HUES6 (cell line): Measurements from ENCODE around the gene CLEC6A.
A peak's percentile ranks its signal among the peaks of the same experiment; 100 is the strongest.
"Not testable (repeated sequence)": the region's sequence is repeated elsewhere in the genome, so short reads cannot be mapped to it uniquely, and the experiment has no call there.

ENCODE experiments used
- H3K27ac ChIP-seq: 2 replicates; pipeline ENCODE4 v1.7.0; 2013; ENCODE audit warnings: low read depth, mild to moderate bottlenecking, low read length, inconsistent platforms
- H3K27me3 ChIP-seq: 2 replicates; pipeline ENCODE4 v1.6.1; 2013; ENCODE audit warnings: low read length; ENCODE audit not compliant: control insufficient read depth, insufficient read depth
- H3K36me3 ChIP-seq: 2 replicates; pipeline ENCODE4 v1.6.1; 2013; ENCODE audit warnings: low read length; ENCODE audit not compliant: control insufficient read depth, insufficient read depth
- H3K4me1 ChIP-seq: 2 replicates; pipeline ENCODE4 v1.6.1; 2013; ENCODE audit warnings: low read length; ENCODE audit not compliant: control insufficient read depth, insufficient read depth
- H3K4me3 ChIP-seq: 2 replicates; pipeline ENCODE4 v1.5.1; 2013; ENCODE audit warnings: low read depth, low read length
- H3K9ac ChIP-seq: one replicate; pipeline ENCODE4 v1.6.1; 2013; ENCODE audit warnings: mild to moderate bottlenecking, low read length
- H3K9me3 ChIP-seq: 2 replicates; pipeline ENCODE4 v1.6.1; 2013; ENCODE audit warnings: low read depth, low read length; ENCODE audit not compliant: control insufficient read depth, insufficient read depth

Gene CLEC6A

GRCh38 chr12:8495671-8496070 is 39.9 kb downstream of the CLEC6A start:
- H3K27ac ChIP-seq, H3K36me3 ChIP-seq, H3K27me3 ChIP-seq, H3K9me3 ChIP-seq: not testable (repeated sequence)
- Histone ChIP-seq H3K4me3 (peak overlapping the region; percentile 32; the same call in 1 of the 2 replicates), H3K9ac (peak overlapping the region; percentile 43), H3K4me1 (peaks cover 16% of the 10 kb centered on the region)

DNA sequence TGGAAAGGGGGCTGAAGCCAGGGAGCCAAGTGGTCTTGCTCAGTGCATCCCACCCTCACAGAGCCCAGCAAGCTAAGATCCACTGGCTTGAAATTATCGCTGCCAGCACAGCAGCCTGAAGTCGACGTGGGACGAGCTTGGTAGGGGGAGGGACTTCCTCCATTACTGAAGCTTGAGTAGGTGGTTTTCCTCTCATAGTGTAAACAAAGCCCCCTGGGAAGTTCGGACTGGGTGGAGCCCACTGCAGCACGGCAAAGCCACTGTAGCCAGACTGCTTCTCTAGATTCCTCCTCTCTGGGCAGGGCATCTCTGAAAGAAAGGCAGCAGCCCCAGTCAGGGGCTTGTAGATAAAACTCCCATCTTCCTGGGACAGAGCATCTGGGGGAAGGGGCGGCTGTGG is 40.3 kb downstream of the CLEC6A start:
- H3K27me3 ChIP-seq, H3K9me3 ChIP-seq, H3K27ac ChIP-seq, H3K36me3 ChIP-seq: not testable (repeated sequence)
- H3K9ac ChIP-seq = peak overlapping the region; percentile 43
- peak overlapping the region; percentile 32; the same call in 1 of the 2 replicates for H3K4me3 ChIP-seq
- peaks cover 16% of the 10 kb centered on the region for H3K4me1 ChIP-seq

- no peak overlapping the region for H3K4me3 ChIP-seq
- H3K4me1 ChIP-seq = peaks cover 16% of the 10 kb centered on the region
- no peak overlapping the region for H3K9ac ChIP-seq
These were observed 43.9 kb downstream of the CLEC6A start for GRCh38 chr12:8499616-8500015.

DNA sequence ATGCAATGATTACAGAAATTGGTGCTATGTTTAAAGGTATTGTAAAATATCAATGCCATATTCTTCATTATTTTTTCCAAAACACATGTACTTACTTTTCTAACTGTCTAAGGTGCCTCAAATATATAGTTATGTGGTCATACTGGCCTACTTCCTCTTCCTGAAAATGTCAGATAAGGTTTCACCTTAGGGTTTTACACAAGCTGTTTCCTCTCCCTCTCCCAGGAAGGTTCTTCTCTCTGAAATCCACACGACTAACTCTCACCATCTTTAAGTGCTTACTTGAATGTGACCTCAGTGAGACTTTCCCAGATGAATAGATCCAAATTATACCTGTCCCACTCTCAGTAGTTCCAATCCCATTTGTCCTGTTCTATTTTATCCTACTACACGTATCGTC is 46.0 kb downstream of the CLEC6A start:
- Histone ChIP-seq H3K27me3 (no peaks in the 10 kb centered on the region), H3K9me3 (no peaks in the 10 kb centered on the region), H3K4me1 (peaks cover 4% of the 10 kb centered on the region), H3K27ac (no peak overlapping the region), H3K9ac (no peak overlapping the region), H3K4me3 (no peak overlapping the region), H3K36me3 (no peaks in the 10 kb centered on the region)

More at GRCh38 chr12:8499616-8500015, 43.9 kb downstream of the CLEC6A start:
- no peaks in the 10 kb centered on the region for H3K27me3 ChIP-seq
- H3K36me3 ChIP-seq = no peaks in the 10 kb centered on the region
- no peak overlapping the region for H3K27ac ChIP-seq
- H3K9me3 ChIP-seq = no peaks in the 10 kb centered on the region; the same call in 1 of the 2 replicates

DNA sequence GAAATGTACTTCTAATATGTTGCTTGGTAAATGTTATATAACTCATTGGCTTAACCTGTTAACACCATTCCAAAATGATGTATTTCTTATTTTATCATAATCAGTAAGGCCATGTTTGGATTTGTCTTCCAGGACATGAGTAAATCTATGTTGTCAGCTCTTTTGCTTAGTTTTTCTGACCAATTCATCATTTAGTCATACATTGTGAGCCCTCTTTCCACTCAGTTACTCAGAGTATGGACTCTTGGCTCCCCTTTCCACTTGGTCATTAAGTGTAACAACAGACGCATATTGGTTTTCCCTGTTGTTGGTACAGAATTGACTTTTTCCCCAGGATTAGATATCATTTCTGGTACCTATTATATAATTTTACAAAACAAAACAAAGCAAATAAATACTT is 48.6 kb downstream of the CLEC6A start:
- Histone ChIP-seq H3K27ac (no peak overlapping the region), H3K4me1 (peaks cover 20% of the 10 kb centered on the region), H3K9ac (no peak overlapping the region), H3K27me3 (no peaks in the 10 kb centered on the region), H3K36me3 (no peaks in the 10 kb centered on the region), H3K4me3 (no peak overlapping the region), H3K9me3 (no peaks in the 10 kb centered on the region)

GRCh38 chr12:8507596-8507995 is 51.8 kb downstream of the CLEC6A start:
- H3K36me3 ChIP-seq = no peaks in the 10 kb centered on the region
- no peaks in the 10 kb centered on the region for H3K27me3 ChIP-seq
- H3K4me3 ChIP-seq = no peak overlapping the region
- no peak overlapping the region for H3K27ac ChIP-seq
- no peak overlapping the region for H3K9ac ChIP-seq
- H3K9me3 ChIP-seq = no peaks in the 10 kb centered on the region
- H3K4me1 ChIP-seq = peaks cover 21% of the 10 kb centered on the region

GRCh38 chr12:8508223-8508622 is 52.5 kb downstream of the CLEC6A start:
- H3K9me3 ChIP-seq = no peaks in the 10 kb centered on the region
- H3K4me3 ChIP-seq = no peak overlapping the region
- H3K9ac ChIP-seq = peak overlapping the region; percentile 8
- H3K36me3 ChIP-seq = no peaks in the 10 kb centered on the region
- no peaks in the 10 kb centered on the region for H3K27me3 ChIP-seq
- peaks cover 21% of the 10 kb centered on the region for H3K4me1 ChIP-seq
- H3K27ac ChIP-seq = no peak overlapping the region

- Histone ChIP-seq H3K9ac (no peak overlapping the region), H3K36me3 (no peaks in the 10 kb centered on the region), H3K27me3 (no peaks in the 10 kb centered on the region), H3K9me3 (no peaks in the 10 kb centered on the region), H3K27ac (no peak overlapping the region), H3K4me3 (no peak overlapping the region), H3K4me1 (peaks cover 21% of the 10 kb centered on the region)
These were observed 53.4 kb downstream of the CLEC6A start for GRCh38 chr12:8508910-8509841.

DNA sequence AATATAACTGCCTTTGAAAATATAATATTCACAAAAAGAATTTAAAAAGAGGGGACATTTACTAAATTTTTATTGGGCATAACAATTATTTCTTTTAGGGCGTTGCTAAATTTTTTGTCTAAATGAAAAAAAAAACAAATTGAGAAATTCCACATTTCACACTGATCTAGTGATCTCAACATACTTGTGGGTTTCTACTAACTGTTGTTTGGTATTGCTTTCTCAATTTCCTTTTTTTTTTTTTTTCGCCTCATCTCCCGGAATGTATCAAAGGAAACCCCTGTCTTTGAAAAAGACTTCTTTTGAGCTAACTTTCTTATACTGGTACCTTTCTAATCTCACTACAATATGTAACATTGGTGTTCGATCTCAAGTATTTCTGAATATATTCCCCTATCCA is 57.5 kb downstream of the CLEC6A start, which contains the start of gene CLEC4D:
Gene CLEC4D, plus strand, starts transcription at position 248 of the 400 bp plus-strand sequence. CDS start 230 bp downstream, outside the sequence.
- no peak within 1 kb of the TSS for H3K27ac ChIP-seq
- no peaks in the 10 kb centered on the region for H3K36me3 ChIP-seq
- no peaks in the 10 kb centered on the region for H3K9me3 ChIP-seq
- H3K4me1 ChIP-seq = peaks cover 15% of the 10 kb centered on the region
- no peaks in the 10 kb centered on the region for H3K27me3 ChIP-seq
- no peak within 1 kb of the TSS for H3K4me3 ChIP-seq
- no peak within 1 kb of the TSS for H3K9ac ChIP-seq

DNA sequence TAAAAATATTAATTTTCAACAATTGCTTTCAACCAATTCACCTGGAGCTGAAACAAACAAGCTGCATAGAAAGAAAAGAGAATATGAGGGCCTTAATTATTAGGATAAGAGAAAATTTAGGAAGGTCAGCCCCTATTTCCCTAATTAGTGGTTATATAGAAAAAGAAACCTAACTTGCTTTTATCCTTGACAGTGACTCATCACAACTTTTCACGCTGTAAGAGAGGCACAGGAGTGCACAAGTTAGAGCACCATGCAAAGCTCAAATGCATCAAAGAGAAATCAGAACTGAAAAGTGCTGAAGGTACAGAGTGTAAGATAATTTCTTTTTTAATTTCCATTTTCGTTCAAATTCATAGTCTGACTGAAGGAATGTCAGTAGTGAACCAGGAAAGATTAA is 62.2 kb downstream of the CLEC6A start:
- H3K9ac ChIP-seq = no peak overlapping the region
- no peak overlapping the region for H3K27ac ChIP-seq
- no peaks in the 10 kb centered on the region for H3K4me1 ChIP-seq
- no peak overlapping the region for H3K4me3 ChIP-seq
- H3K36me3 ChIP-seq = no peaks in the 10 kb centered on the region
- no peaks in the 10 kb centered on the region for H3K9me3 ChIP-seq
- H3K27me3 ChIP-seq = no peaks in the 10 kb centered on the region

DNA sequence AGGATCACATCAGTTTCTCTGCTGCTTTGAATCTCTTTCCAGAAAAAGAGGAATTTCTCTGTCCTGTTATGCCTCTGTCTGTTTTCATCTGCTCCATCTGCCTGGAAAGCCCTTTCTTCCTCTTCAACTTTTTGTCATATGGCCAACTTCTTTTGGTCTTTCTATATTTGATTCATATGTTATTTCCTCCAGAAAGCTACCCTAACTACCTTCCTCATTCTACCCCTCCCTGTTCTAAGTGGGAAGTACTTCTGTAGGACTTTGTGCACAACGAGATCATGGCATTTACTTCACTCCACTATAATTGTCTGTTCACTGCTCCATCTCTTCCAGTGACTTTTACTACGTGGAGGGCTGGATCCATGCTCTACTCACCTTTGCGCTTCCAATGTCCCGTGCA is 63.4 kb downstream of the CLEC6A start:
- Histone ChIP-seq H3K27ac (no peak overlapping the region), H3K9ac (no peak overlapping the region), H3K4me3 (no peak overlapping the region), H3K9me3 (no peaks in the 10 kb centered on the region), H3K36me3 (no peaks in the 10 kb centered on the region), H3K4me1 (no peaks in the 10 kb centered on the region), H3K27me3 (no peaks in the 10 kb centered on the region)
